Astrocyte of the hippocampus (primary cell): Measurements from ENCODE around the gene CHN2.

ENCODE experiments used
- DNase-seq: peaks from one replicate; pipeline ENCODE4 v3.0.0; 2011; ENCODE audit warnings: low read depth, low spot score

Gene CHN2

GRCh38 chr7:29394321-29394720 lies 199.7 kb downstream of the CHN2 start:
- DNase-seq, result no peak

DNA sequence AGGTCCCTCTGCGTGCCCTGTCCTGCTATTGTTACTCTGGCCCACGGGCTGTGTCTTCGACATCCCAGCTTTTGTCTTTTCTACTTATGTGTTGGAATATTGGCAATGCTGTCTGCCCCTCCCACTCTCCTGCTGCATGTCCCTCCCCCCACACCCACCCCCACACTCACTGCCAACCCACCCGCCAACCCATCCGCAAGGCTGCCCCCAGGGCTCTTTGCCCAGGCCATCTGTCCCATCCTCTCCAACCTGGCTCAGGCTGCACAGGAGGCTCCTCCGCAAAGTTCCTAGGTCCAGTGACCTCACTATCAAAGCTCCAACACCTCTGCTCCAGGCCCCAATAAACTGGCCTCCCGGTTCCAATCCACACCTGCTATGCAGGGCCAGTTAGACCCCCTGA lies 202.0 kb downstream of the CHN2 start:
- no peak for DNase-seq

GRCh38 chr7:29397398-29397797 lies 202.8 kb downstream of the CHN2 start:
- no peak for DNase-seq

DNA sequence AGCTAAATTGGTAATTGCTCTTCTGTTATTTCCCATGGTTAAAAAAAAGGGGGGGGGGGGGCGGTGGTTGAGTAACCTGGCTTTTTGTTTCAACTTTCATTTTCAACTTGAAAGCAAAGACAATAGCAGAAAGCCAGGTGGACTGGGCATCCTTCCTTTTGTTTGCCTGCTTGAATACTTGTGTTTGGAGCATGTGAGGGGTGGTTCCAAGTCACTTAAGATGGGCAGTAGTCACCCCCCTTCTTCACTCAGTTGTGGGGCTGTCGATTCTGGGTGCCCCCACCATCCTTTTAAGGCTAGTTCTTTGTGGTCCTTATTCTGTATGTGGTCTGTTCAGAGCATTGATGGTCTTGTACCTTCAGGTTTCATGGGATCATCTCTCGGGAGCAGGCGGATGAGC lies 203.4 kb downstream of the CHN2 start:
- no peak for DNase-seq

- DNase-seq, result no peak
These were observed 205.9 kb downstream of the CHN2 start for GRCh38 chr7:29400437-29400836.

DNA sequence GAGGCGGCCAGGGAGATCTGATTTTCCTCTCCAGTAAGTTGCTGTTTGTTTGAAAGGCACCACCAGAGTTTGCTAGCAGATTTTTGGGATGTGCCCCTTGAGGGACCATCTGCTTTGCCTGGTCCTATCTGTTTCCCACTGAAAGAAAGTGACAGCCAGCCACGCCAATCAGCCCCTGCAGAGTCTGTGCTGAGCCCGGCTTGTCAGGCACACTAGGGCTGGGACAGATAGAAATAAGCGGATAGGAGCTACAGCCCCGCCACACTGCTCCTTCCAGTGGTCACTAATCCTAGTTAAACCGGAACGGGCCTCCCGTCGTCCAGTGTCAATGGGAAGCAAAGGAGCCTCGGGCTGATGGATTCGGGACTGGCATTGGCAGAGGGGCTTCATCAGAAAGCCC lies 207.2 kb downstream of the CHN2 start:
- DNase-seq, result no peak

DNA sequence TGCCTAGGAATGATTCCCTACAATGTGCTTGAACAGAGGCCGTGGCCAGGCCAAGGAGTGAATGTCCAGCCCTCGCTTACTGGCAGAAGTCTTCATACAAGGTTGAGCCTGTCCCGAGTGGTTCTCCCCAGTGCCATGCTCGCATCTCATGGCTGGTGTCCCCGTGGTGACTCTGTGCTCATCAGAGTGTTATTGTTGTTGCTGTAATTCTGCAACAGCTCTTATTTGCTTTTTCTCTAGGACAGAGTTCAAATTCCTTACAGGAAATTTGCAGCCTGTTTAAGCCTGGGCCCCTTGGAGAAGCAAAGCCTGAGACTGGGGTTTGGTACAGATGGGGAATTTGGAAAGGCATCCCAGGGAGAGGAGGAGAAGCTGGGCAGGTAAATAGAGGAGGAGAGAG lies 211.3 kb downstream of the CHN2 start:
- DNase-seq, result no peak

DNA sequence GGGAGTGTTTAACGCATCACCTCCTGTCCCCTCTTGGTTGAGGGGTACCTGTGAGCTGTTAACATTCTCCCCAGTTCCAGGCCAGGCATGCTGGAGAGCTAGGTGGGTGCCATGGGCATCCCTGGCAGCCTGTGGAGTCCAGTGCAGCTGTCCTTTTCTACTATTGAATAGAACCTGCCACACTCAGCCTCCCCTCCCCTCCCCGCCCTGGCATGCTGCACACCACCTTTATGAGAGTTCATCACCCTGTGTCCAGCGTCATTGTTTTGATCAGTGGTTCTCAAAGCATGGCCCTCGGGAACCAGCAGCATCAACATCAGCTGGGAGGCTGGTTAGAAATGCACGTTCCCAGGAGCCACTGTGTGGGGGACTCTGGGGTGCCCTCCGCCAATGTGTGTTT lies 211.8 kb downstream of the CHN2 start:
- DNase-seq, result no peak

DNA sequence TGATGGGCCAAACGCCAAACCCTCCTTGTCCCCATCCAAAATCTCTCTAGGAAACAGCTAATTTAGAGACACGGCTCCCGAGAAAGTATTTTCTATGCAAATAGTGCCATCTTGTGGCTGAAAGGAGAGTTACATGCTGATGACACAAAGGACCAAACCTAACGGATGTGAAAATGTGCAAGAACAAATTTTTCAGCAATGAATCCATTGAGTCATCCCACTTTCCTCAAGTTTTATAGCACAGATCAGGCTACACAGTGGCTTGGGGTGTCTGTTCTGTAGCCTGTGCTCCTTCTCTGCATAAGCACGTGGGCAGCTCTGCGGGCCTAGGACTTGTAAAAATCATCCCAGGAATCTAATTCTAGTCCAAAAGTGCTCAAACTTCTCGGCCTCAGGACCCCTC lies 214.3 kb downstream of the CHN2 start:
- peak; percentile 81 for DNase-seq

GRCh38 chr7:29410996-29411395 lies 216.4 kb downstream of the CHN2 start:
- no peak for DNase-seq

- DNase-seq, result no peak
These were observed 218.3 kb downstream of the CHN2 start for GRCh38 chr7:29412912-29413311.

- no peak for DNase-seq
These were observed 219.1 kb downstream of the CHN2 start for GRCh38 chr7:29413626-29414136.

DNA sequence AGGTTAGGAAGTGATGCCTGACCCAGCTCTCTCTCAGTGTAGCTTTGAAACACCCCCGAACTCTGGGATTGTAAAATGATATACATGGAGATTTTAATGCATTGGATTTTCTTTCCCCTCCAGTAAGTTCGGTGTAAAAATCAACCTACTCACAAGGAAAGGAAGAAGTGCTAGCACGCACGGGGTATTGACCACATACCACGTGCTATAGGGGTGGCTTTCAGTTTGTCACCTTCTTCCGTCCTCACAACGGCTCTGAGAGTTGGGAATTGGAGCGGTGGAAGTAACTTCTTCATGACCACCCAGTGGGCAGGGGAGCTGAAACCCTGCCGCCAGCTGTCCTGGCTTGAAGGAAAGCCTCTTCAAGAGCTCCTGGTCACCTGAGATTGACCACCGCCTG lies 219.6 kb downstream of the CHN2 start:
- DNase-seq, result no peak

DNA sequence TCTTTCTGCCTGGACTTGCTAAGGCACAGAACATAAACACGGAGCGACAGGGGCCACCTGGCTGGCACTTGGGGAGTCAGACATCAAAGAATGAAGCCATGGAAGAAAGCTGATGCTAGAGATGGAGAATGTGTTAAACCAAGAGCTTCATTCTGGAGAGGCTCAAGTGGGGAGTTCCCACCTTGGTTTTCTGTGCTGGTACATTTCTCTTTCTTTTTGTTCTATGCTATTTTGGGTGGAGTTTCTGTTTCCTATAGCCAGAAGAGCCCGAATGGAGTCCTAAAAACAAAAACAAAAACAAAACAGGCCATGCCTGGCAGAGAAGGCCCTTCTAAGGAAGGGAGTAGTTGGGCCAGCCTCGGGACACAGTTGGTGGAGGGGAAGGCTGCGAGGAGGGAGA lies 220.6 kb downstream of the CHN2 start:
- no peak for DNase-seq

- DNase-seq, result no peak
These were observed 221.8 kb downstream of the CHN2 start for GRCh38 chr7:29416276-29416937.

DNA sequence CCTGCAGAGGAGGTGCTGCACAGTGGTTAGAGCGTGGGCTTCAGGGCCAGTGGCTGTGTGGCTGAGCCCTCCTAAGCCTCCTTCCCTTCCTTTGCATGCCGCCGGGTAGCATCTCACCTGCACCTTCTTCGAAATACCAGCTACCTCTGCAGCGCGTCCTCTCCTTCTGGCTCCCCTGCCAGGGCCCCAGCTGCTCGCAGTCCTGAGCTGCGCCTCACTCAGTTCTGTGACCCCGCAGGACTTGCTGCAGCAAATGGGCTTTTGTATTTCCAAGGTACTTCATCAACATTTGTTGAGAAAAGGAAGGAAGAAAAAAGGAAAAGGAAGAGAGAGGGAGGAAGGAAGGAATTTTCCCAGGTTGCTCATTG lies 222.3 kb downstream of the CHN2 start:
- no peak for DNase-seq

DNA sequence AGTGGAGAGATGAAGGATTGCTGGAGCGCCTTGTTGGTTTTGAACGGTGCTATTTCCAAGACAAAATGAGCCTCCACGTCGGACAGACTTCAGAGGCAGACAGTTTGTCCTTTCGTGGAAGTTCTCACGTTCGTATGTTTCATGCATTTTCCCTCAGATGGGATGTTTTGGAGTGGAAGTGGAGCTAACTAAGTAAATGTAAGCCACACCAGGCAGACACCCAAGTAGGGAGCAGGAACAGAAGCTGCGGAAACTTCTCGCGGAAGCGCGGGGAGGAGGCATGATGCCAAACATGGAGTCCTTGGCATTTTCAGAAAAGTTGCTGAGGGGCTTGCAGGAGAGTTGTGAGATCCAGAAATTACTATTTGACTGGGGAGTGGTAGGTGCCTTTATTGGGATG lies 223.5 kb downstream of the CHN2 start:
- no peak for DNase-seq

GRCh38 chr7:29418651-29419050 lies 224.1 kb downstream of the CHN2 start:
- DNase-seq, result no peak

GRCh38 chr7:29420011-29420410 lies 225.4 kb downstream of the CHN2 start:
- DNase-seq, result no peak

- DNase-seq, result no peak
These were observed 226.7 kb downstream of the CHN2 start for GRCh38 chr7:29421010-29421956.

DNA sequence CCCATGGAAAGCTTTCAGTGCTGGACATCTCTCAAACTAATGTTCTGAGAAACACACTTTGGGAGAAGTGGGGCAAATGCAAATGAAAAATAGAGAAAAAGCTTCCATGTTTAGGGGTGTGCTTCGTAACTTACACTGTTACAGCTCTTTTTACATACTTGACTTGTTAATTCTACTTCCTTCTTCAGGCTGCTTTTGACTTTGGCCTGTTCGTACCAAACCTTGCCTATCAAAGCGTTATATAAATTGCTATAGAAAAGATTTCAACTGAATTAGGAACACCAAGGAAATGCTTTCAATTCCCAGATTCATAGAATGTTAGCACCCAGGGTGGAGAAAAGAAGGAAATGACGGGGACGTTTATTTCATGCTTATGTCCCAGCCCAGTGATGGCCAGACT lies 228.3 kb downstream of the CHN2 start:
- no peak for DNase-seq

DNA sequence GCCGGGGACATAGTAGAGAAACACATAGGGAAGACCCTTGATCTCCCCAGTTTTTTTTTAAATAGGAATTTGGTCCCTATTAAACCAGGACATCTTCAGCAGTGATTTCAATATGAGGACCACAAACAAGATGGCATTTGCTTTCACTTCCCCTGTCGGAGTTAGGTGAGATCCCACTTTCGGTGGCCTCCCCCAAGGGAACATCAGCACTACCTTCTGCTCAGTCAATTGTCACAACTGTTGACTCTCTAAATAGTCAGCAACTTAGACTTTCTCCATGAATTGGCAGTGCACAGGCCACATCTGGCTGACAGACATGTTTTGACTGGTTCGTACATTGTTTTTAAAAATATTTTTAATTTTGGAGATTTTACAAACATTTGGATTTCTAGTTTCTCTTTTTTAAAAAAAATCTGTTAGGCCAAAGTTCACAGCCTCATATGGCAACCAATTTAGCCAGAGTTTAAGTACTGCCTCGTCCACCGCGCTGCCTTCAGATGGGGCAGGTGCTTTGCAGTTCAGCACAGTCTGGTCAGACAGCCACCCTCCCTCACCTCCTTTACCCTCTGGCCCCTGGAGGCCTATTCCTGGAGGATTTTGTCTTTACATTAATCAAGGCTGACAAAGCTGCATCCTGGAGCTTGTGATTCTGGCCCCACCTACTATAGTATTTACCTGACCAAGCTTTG lies 229.9 kb downstream of the CHN2 start:
- no peak for DNase-seq

GRCh38 chr7:29424984-29425309 lies 230.4 kb downstream of the CHN2 start:
- no peak for DNase-seq
